DMS79 (cell line): ENCODE data around the gene TNFRSF12A.
A peak's percentile ranks its signal among the peaks of the same experiment; 100 is the strongest.
"Not testable (repeated sequence)": the region's sequence is repeated elsewhere in the genome, so short reads cannot be mapped to it uniquely, and the experiment has no call there.

ENCODE experiments used
- DNase-seq: peaks from one replicate; lab custom pipeline; 2025; lab: John Stamatoyannopoulos, UW

TNFRSF12A gene

GRCh38 chr16:3049921-3050481 is 29.8 kb downstream of the TNFRSF12A start:
- no peak for DNase-seq

GRCh38 chr16:3050487-3050886 is 30.3 kb downstream of the TNFRSF12A start:
- no peak for DNase-seq

DNA sequence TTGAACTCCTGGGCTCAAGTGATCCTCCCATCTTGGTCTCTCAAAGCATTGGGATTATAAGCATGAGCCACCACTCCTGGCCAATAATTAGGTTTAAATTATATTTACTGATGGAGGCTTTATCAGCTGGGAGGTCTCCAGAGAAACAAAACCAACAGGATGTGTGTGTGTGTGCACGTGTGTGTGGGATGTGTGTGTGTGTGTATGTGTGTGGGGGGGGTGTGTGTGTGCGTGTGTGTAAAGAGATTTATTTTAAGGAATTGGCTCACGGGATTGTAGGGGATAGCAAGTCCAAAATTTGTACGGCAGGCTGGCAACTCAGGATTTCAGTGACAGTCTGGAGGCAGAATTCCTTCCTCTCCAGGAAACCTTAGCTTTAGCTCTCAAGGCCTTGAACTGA is 30.8 kb downstream of the TNFRSF12A start:
- no peak for DNase-seq

- DNase-seq, result no peak
Measured at GRCh38 chr16:3051494-3051893, 31.3 kb downstream of the TNFRSF12A start.

DNA sequence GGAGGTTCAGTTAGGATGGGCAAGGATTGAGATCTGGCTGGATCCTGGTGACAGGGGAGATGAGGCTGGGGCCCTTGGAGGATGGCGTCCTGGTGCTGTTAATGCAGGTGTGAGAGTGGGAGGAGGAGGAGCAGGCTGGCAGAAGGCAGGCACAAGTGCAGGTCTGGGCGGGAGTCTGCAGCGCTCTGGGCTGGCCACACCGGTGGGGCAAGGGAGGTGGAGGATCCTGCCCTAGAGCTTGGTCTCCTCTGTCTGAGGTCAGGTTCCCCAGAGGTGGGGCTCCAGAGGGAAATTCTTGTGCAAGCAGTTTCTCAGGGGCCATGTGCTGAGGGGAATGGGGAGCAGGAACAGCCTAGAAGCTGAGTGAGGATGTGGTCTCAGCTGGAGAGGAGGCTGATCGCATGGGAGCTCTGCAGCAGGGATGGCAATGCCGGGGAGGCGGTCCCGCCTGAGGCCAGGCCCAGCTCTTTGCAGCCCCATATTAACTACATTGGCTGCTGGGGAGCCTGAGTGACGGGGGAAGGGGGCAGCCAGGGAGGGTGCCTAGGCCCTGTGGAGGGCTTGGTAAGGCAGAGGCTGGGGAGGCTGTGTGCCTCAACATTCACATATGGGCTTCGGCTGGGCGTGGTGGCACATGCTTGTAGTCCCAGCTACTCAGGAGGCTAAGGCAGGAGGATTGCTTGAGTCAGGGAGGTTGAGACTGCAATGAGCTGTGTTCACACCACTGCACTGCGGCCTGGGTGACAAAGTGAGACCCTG is 32.6 kb downstream of the TNFRSF12A start:
- not testable (repeated sequence) for DNase-seq

GRCh38 chr16:3053330-3053710 is 33.2 kb downstream of the TNFRSF12A start:
- DNase-seq, result not testable (repeated sequence)

- DNase-seq, result no peak
Measured at GRCh38 chr16:3054965-3055733, 35.0 kb downstream of the TNFRSF12A start.

GRCh38 chr16:3055734-3056115 is 35.6 kb downstream of the TNFRSF12A start:
- not testable (repeated sequence) for DNase-seq

DNA sequence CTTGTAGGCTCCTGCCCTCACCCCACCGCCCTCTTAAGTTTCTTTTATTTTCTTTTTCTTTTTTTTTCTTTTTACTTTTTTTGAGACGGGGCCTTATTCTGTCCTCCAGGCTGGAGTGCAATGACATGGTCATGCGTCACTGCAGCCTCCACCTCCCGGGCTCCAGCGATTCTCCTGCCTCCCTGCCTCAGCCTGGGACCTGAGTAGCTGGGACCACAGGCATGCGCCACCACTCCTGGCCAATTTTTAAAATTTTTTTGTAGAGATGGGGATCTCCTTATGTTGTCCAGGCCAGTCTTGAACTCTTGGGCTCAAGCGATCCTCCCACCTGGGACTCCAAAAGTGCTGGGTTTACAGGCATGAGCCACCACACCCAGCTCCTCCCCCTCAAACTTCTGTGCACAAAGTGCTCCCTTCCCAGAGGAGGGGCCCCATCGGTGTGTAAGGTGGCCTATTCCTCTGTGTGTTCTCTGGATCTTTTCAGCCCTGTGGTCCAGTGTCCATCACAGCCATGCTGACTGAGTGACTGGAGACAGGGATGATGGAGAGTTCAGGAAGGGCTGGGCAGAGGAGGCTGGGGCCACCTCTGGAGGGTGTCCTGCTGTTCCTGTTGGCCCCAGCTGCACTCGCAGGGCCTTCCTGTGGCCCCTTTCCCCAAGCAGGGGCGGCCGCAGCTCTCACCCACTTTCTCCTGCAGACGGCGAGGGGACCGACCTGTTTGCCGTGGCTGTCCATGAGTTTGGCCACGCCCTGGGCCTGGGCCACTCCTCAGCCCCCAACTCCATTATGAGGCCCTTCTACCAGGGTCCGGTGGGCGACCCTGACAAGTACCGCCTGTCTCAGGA is 36.4 kb downstream of the TNFRSF12A start:
- no peak for DNase-seq

GRCh38 chr16:3057181-3058138 is 37.3 kb downstream of the TNFRSF12A start:
- no peak for DNase-seq

DNA sequence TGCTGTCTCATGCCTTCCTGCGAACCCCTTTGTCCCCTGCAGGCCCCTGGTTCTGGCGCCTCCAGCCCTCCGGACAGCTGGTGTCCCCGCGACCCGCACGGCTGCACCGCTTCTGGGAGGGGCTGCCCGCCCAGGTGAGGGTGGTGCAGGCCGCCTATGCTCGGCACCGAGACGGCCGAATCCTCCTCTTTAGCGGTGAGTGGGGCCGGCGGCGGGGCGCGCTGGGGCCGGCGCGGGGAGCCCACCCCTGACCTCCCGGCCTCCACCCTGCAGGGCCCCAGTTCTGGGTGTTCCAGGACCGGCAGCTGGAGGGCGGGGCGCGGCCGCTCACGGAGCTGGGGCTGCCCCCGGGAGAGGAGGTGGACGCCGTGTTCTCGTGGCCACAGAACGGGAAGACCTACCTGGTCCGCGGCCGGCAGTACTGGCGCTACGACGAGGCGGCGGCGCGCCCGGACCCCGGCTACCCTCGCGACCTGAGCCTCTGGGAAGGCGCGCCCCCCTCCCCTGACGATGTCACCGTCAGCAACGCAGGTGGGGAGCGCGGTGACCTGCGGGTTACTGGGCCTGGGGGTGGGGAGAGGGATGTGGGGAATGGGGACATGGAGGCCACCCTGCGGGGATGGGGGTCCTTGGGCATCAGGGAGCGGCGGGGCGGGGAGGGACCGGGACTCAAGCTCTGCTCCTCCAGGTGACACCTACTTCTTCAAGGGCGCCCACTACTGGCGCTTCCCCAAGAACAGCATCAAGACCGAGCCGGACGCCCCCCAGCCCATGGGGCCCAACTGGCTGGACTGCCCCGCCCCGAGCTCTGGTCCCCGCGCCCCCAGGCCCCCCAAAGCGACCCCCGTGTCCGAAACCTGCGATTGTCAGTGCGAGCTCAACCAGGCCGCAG is 38.2 kb downstream of the TNFRSF12A start:
- DNase-seq, result no peak

DNA sequence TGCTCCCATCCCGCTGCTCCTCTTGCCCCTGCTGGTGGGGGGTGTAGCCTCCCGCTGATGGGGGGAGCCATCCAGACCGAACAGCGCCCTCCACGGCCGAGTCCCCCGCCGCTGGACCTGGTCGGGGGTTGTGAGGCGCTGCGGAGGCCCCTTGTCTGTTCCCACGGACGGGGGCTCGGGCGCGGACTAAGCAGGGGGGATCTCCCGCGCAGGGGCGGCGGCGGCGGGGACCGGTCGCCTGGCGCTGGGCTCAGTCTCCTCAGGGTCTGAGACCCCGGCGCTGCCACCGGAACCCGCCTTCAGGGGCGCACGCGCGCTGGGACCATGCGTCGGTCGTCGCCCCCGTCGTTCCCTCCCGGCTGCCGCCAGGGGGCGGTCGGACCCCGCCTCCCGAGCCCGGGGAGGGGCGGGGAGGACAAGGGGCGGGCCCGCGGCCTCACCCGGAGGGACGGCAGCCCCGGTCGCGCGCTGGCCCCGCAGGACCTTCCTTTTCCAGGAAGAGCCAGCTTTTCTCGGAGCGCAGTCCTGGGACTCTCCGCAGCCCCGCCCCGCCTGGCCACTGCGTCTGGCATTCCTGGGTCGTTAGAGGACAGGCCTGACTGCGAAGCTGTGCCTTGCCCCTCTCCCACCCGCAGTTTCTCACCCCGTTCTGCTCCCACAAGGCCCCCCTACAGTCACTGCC is 39.0 kb downstream of the TNFRSF12A start:
- DNase-seq, result peak; percentile 24

DNA sequence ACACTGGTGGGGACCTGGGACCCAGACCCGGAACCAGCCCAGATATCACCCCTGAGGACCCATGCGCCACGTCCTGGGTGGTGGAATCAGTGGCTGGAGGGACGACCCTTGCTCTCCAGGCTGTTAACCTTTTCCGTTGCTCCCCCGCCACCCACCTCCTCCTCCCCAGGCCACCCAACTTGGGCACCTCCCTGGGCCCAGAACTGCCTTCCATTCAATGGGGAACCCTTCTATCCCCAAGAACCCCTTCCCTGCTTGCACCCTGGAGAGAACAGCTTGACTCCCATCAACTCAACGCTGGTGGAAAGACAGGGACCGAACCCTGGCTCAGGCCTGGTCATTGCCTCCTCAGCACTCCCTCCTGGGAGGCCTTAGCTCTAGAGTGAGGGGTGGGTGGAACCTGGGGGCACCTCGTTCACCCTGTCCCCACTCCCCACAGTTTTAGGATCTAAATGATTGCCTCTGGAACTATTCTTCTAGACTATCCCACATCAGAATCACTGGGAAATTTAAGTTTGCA is 39.6 kb downstream of the TNFRSF12A start:
- DNase-seq, result no peak

- no peak for DNase-seq
Measured at GRCh38 chr16:3060339-3061127, 40.4 kb downstream of the TNFRSF12A start.

- DNase-seq, result no peak
Measured at GRCh38 chr16:3062553-3062952, 42.4 kb downstream of the TNFRSF12A start.

DNA sequence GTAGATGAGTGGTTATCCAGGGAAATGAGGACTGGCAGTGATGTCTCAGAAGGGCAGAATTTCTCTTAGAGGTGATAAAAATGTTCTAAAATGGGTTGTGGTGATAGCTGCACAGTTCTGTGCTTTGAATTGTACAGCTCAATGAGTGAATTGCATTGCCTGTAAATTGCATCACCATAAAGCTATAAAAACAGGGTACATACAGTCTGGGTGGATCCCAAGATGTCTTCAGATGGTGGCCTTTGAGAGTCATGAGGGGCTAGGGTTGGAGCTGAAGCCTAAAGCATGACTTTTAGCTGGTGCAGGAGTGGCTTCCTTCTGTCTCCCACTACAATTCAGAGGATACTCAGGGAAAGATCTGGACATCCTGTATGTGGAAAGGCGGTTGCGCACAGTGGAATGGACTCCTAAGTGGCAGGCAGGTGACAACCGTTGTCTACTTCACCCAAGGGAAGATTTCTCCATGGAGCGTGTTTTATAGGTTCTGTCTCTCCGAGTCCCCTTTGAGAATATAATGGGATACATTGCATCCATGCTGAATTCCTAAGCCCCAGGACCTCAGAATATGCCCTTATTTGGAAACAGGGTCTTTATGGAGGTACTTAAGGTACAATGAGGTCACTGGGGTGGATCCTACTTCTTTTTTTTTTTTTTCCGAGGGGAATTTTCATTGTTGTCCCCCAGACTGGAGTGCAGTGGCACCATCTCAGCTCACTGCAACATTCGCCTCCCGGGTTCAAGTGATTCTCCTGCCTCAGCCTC is 43.6 kb downstream of the TNFRSF12A start:
- DNase-seq, result no peak

DNA sequence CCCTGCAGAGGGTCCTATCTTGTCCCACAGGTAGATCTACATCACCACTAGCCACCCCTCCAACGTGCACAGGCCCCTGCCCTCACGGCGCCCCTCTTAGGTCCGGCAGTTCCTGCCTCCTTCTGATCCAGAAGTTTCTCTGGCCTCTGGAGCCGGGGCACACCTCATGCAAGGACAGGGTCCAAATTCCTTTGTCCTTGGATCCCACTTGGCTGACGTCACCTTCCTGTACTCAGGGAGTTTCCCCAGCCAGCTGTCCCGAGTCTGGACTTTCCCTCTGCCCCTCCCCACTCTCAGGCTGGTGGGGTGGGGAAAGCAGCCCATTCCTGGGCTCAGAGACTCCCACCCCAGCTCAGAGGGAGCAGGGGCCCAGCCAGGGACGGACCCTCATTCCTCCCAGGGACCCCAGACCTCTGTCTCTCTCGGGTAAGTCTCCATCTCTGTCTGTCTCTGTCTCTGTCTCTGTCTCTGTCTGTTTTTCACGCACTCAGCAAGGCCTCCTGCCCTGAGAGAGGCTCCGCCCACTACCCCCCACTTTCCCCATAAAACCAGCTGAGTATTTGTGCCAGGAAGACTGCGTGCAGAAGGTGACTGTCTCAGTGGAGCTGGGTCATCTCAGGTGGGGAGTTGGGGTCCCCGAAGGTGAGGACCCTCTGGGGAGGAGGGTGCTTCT is 45.0 kb downstream of the TNFRSF12A start, which contains the start of gene IL32:
IL32 (plus strand) TSS at position 572 of the 673 bp plus-strand sequence. CDS start 172 bp downstream, outside the sequence.
- no peak for DNase-seq
